ENCODE results near the gene NUP93. TPM values are rescaled to one million over a fixed set of nuclear protein-coding genes. Genes with fewer than 3 reads are reported as not detected.
A peak's percentile ranks its signal among the peaks of the same experiment; 100 is the strongest.

NUP93 gene
- total and polyA plus RNA-seq, 9 of the 15 experiments (the other 6 are each of a cell fraction or from before 2014, with no cell fraction given), result 92.0 to 162 (median 121) TPM

GRCh38 chr16:56848029-56848936 lies 118.4 kb downstream of the NUP93 start (continued):
- TF ChIP-seq MEIS2 (IDR thresholded peaks at IDR 0.05; ENCODE audit: partially characterized antibody) (peak; percentile 29), SRSF9 (IDR thresholded peaks at IDR 0.05; ENCODE audit: borderline replicate concordance, low read depth, low read length) (no peak), NKRF (IDR thresholded peaks at IDR 0.05; ENCODE audit: borderline replicate concordance) (no peak), BCL6 (CRISPR knock-in tag; IDR thresholded peaks at IDR 0.05) (no peak), YBX1 (IDR thresholded peaks at IDR 0.05) (no peak), MGA (IDR thresholded peaks at IDR 0.05) (no peak), HMGN3 (IDR thresholded peaks at IDR 0.05; ENCODE audit: borderline replicate concordance, extremely low read depth, insufficient read length, low read depth, low read length) (no peak), ZBTB11 (CRISPR knock-in tag; IDR thresholded peaks at IDR 0.05) (no peak), ZNF324 (CRISPR knock-in tag; IDR thresholded peaks at IDR 0.05) (no peak)

Measured in K562 (cell line).